ENCODE results near the gene IL12RB1.

Gene IL12RB1

DNA sequence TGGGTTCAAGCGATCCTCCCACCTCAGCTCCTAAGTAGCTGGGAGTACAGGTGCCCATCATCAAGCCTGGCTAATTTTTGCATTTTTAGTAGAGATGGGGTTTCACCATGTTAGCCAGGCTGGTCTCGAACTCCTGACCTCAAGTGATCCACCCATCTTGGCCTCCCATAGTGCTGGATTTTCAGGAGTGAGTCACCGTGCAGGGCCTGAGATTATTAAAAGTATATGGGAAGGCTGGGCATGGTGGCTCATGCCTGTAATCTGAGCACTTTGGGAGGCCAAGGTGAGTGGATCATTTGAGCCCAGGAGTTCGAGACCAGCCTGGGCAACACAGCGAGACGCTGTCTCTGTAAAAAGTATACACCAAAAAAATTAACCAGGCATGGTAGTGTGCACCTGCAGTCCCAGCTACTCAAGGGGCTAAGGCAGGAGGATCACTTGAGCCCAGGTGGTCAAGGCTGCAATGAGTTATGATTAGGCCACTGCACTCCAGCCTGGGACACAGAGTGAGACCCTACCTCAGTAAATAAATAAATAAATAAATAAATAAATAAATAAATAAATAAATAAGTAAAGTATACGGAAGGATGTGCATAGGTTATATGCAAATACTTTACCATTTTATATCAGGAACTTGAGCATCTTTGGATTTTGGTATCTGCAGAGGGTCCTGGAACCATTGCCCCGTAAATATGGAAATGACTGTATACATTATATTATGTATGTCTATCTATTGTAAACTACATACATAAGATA, 854 bp downstream of the IL12RB1 start:
- DNase-seq: no peak

DNA sequence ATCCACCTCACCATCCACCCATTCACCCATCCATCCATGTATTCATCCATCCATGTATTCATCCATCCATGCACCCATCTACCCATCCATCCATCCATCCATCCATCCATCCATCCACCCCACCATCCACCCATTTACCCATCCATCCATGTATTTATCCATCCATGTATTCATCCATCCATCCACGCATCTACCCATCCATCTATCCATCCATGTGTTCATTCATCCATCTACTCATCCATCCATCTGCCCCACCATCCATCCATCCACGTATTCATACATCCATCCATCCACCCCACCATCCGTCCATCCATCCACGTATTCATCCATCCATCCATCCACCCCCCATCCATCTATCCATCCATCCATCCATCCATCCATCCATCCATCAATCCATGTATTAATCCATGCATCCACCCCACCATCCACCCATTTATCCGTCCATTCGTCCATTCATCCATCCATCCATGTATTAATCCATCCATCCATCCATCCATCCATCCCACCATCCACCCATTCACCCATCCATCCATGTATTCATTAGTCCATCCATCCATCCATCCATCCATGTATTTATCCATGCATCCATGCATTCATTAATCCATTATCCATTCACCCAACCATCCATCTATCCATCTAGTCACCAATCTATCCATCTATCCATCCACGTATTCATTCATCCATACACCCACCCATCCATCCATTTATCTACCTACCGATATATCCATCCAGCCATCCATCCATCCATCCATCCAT, 2.6 kb downstream of the IL12RB1 start:
- DNase-seq: no peak

DNA sequence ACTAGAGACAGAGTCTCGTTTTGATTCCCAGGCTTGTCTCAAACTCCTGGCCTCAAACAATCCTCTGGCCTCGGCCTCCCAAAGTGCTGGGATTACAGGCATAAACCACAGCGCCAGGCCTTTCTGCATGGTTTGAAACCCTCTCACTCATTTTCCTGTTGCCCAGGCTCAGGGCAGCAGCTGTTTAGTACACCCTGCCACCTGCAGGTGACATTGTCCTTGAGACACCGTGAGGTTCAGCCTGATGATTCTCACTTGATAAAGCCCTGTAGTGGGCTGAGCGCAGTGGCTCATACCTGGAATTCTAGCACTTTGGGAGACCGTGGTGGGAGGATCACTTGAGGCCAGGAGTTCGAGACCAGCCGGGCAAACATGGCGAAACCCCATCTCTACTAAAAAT, 12.5 kb downstream of the IL12RB1 start:
- DNase-seq: no peak

DNA sequence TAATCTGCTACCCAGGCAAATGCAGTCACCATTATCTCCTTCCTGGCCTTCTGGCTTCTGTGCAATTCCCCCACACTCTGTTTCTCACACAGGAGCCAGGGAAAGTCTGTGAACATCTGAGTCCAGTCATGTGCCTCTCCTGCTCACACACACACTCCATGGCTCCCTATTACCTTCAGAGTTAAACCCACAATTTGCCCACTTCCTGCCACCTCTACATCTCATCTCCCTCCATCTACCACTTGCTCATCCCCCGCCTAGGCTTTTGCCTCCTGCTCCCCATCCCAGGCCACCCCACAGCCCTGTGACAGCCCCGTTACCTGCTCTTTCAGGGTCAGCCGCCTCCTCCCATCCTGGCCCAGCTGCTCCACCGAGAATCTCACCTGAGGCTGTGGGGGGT, 13.5 kb downstream of the IL12RB1 start:
- DNase-seq: no peak

DNA sequence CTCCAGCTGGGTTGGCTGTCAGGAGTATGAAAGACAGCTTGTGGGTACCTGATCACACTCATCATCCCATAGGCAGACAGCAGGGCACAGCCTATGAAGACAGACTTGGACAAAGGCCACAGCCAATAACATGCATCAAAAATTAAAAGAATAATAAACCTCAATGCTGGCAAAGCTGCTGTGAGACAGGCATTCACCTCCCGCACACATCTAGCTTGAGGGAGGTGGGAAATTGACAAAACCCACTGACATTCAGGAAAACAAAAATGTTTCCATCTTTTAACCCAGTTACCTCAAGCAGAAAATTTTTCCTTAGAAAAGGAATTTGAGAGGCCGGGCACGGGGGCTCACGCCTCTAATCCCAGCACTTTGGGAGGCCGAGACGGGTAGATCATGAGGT, 14.4 kb downstream of the IL12RB1 start:
- DNase-seq: no peak

DNA sequence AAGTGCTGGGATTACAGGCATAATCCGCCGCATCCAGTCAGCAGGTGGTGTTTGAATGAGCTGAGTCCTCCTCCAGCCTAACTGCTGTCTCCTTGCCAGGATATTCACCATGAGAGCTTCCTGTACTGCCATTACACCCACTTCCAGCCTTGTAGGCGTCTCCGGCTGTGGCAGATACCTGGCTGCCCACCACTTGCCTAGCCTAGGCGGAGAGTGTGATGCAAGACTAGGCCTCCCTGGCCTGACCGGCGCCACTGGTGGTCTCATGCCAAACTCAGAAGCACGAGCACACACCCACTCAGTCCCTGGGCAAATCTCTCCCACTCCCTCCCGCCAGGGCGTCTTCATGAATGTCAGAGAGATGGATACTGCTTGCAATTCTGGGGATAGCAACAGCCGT, 16.6 kb downstream of the IL12RB1 start:
- no peak for DNase-seq

DNA sequence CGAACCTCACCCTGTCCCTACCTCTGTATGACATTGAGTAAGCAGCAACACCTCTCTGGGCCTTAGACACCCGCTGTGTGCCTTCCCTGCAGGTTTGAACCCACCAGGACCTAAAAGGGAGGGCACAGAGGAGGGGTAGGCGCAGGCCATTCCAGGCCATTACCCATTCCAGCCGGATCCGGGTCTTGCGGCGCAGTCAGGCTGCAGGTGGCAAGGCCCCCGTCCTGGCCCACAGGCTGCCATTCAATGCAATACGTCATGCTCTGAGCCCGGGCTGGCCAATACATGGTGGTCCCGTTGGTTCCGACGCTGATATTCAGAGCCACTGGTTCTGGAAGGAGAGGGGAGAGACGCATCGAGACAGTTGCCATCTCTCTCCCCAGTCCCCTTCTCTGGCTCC, 17.4 kb downstream of the IL12RB1 start:
- DNase-seq: no peak

DNA sequence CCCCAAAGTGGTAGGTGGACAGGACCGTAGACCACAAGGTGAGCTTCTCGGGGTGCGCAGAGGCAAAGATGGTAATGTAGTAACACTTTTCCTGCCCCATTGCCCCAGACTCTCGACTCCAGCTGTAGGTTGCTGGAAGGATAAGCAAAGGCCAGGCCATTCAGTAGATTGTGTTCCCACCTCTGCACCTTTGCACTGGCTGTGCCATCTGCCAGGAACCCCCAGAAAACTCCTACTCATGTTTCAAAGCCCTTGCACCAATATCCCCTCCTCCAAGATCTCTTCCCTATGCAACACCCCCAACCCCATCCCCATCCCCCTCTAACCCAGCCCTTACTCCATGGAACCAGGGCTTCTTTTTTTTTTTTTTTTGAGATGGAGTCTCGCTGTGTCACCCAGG, 18.3 kb downstream of the IL12RB1 start:
- no peak for DNase-seq

DNA sequence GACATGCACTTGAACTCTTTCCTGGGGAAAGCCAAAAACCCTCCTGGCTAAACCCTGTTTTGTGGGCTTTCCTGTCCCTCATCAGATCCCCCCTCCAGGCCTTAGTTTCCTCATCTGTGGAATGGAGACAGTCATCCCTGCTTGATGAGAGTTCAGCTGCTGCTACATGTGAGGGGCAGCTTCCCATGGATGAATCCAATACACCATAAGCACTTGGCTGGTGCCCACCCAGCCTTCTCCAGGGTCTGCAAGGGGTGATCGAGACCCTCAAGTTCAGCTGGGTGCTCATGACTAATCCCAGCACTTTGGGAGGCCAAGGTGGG, 21.6 kb downstream of the IL12RB1 start:
- no peak for DNase-seq

DNA sequence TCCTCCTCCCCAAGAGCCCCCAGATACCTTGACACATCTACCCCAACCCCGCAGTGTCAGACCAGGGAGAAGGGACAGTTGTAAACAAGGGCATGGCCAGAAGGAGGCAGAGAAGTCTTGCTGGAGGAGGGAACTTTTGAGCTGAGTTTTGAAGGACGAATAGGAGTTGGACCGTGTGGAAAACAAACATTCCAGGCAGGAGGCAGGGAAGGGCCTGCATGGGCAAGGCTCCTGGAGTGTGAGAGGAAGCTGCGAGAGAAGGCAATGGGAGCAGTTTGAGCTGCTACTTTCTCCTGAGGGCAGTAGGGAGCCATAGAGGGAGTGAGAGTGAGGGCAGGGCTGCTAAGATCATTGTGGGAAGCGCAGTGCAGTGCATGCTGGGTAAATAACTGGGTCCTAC, 23.3 kb downstream of the IL12RB1 start:
- DNase-seq: peak; percentile 73

DNA sequence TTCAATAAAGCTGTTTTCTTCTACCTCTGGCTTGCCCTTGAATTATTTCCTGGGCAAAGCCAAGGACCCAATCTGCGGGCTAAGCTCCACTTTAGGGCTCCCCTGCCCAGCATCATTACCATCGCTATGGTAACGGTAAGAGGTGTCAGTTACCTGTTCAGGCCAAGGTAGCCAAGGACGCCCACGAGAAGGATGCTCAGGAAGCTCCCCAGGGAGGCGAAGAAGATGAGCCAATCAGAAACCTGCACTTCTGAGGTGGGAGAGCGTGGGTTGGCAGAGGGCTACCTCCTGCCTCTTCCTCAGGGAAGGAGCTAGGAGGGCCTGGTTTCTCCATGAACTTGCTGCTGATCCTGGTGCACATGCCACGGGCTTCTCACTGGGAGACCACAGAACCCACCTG, 24.7 kb downstream of the IL12RB1 start:
- no peak for DNase-seq

DNA sequence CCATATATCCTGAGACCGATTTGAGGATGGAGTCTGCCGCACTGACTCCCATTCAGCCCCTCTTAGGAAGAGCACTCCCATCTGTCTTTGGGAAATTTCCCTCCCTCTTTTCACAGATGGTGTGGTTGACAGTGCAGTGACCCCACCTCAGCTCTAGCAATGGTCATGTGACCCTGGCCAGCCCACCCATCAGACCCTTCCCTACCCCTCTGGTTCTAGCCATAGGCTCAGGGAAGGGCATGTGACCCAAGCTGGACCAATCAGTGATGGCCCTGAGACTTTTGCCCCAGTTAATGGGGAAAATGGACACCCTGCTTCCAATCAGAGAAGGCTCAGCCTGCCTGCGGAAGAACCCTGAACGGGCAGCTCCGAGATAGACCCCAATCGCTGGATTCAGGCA, 26.3 kb downstream of the IL12RB1 start:
- no peak for DNase-seq

DNA sequence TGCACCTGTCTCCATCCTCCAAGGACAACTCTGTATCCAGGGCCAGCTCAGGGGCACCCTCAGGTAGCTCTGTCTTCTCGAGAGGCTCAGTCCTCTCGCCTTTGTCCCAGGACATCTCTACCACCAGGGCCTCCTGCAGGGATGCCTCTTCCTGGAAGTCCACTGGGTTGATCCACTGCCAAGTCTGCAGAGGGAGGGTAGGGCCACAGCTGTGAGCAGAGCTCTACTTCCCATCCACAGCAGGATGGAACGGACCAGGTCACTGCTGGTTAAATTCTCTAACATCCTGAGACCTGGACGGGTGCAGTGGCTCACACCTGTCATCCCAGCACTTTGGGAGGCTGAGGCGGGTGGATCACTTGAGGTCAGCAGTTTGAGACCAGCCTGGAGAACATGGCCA, 26.8 kb downstream of the IL12RB1 start:
- DNase-seq: no peak

DNA sequence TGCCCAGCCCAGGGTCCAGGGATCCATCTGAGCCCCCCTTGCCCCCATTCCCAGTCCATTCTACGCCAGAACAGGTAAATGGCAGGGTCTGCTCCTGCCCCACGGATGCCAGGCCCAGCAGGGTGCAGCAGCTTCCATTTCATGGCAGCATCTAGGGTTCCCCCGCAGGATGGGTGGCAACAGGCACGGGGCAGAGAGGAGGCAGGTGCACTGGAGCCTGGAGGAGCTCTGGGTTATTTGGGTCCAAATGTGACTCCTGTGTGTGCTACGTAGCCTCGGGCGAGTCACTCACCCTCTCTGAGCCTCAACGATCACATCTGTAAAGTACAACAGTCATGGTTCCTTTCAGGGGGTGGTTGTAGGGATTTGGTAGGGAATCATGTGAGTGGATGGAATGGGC, 27.4 kb downstream of the IL12RB1 start:
- no peak for DNase-seq

DNA sequence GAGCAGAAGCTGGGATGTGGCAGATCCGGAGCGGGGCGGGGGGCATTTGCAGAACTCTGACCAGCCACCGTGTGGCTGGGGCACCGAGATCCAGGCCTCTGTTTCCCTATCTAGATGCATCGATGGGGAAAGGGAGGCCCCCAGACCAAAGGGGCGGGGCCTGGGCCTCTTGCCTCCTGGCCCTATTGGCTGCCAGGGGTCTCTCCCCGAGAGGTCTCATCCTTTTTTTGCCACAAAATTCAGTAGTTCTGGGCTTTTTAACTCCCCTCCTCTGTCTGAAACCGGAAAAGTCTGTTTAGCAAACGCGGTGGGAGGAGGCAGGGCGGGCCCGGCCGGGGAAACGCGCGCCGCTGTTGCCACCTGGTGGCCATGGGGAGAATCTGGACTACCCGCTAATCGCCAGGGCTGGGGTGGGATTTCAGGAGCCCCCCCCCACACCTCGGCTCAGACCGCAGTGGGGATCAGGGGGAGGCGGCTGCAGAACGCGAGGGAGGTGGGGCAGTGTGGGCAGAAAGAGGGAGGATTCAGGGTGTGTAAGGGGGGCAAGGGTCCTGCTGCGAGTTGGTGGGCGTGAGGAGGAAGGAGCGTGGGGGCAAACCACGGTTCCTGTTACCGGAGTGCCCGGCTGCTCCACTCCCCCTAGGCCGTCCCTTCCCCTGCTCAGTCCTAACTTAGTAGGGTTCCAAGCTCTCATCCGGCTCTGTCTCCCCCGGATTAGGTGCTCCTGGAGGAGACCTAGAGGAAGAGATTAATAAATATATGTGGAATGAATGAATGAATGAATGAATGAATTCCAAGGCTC, 28.3 kb downstream of the IL12RB1 start:
- peak; percentile 92 for DNase-seq

DNA sequence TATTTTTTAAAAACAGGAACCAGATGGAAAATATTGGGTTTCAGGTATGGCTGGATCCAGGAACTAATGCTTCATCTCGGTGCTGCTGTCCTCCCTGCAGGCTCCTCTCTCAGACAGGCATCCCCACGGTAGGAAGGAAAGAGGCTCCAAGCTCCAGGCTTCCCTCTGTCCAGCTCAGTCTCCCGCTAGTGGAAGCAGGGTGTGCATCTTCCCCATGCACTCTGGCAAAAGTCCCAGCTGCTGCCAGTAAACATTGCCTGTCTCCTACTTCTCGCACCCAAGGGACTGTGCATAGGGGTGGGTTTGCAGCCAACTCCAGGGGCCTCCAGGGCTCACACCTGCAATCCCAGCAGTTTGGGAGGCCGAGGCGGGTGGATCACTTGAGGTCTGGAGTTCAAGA, 29.2 kb downstream of the IL12RB1 start:
- no peak for DNase-seq

DNA sequence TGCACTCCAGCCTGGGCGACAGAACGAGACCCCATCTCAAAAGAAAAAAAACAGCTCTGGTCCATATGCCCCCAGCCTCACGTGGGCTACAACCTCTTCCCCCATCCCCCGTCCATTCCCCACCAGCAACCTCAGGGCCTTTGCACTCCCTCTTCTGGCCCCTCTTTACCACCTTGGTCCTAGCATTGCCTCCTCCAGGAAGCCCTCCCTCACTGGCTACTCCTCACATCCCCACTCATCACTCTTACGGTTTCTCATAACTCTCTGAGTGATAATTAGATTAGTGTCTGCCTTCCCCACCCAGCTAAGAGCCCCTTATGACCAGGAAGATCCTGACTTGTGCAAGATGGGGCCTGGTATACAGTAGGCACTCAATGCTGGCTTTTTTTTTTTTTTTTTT, 30.8 kb downstream of the IL12RB1 start:
- DNase-seq: no peak

DNA sequence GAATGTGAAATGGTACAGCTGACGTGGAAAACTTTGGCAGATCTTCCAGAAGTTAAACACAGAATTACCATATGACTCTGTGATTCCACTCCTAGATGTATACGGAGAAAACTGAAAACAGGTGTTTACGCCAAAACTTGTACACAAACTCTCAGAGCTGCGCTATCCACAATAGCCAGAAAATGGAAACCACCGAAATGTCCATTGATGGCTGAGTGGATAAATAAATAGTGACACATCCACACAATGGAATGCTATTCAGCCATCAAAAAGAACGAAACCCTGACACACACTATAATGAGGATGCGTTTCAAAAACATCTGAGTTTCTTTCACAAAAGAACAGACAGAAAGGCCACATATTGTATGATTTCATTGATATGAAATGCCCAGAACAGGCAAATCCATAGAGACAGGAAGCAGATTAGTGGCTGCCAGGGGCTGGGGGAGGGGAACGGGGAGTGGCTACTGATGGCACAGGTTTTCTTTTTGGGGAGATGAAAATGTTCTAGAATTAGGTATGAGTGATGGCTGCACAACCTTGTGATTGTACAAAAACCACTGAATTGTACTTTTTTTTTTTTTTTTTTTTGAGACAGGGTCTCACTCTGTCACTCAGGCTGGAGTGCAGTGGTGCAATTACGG, 33.0 kb downstream of the IL12RB1 start:
- no peak for DNase-seq

DNA sequence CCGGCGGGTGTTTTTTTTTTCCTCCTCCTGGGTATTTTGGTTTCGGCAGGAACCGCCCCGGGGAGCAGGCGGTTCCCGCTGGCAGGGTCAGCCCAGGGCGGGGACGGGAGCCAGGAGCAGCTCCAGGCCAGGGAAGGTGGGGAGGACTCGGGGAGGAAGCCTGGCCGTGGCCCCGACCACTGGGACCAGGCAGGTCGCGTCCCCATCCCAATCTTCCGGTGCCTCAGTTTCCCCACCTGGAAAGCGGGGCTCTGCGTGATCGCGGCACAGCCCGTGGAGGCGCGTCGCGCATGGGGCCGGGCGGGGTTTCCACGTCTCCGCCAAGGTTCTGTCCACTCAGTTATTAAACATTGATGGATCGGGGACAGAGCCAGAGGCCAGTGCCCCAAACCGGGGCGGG, 34.8 kb downstream of the IL12RB1 start:
- DNase-seq: no peak

DNA sequence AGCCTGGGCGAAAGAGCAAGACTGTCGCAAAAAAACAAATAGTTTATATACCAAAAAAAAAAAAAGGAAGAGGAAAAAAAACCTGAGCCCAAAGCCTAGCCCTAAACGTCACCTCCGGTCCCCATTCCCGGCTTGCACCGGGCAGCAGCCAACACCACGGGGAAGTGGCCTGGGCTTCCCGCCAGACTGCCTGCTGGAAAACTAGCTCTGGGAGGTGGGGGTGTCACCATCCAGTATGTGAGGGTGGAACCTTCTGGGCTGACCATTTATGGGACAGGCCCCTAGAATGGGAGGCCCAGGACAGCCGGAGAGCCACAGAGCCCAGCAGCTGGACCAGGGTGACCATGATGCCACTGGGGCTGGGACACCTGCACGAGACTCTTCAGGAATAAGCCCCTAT, 37.3 kb downstream of the IL12RB1 start:
- DNase-seq: no peak

DNA sequence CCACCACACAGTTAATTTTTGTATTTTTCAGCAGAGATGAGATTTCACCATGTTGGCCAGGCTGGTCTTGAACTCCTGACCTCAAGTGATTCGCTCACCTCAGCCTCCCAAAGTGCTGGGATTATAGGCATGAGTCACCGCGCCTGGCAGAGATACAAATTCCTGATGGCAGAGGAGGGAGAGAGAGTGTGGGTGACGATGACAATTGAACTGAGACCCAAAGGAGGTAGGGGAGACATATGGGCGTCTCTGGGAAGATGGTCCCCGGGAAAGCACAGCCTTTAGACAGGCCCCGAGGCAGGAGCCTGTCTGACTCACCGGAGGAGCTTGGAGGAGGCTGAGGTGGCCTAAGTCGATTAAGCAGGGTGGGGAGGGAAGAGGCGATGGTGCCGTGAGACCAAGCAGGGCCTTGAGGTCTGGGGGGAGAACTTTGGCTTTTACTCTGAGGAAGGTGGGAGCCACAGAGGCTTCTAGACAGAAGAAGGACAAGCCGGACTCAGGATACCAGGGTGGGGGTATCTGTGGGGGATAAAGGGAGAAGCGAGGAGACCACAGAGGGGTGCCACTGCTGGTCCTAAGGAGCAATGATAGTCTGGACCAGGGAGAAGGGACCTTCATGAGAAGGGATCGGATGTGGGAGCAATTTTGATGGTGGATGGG, 40.5 kb downstream of the IL12RB1 start:
- peak; percentile 70 for DNase-seq

DNA sequence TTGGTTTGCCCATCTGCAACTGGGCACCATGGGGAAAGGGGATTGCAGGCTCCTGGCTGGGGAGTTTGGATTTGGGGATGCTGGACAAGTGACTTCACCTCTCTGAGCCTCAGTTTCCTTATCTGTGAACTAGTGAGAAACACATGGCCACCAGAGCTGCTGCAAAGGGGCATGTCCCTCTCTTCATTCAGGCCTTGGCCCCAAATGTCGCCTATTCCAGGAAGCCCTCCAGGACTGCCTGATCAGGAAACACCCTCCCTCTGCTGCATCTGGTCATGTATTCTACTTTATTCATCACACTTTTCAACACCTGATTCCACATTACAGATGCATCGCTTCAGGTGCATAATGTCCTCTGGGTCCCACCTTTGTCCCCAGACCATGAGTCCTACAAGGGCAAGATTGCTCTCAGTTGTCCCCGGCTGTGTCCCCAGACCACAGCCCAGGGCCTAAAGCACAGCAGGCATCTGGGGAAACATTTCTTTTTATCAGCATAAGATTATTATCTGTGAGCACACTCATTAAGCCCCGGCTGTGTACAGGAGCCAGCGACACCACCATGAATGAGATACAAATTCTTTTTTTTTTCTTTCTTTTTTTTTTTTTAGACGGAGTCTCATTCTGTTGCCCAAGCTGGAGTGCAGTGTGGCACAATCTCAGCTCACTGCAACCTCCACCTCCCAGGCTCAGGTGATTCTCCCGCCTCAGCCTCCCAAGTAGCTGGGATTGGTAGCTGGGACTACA, 41.3 kb downstream of the IL12RB1 start:
- DNase-seq: no peak

Measured in activated effector memory CD4-positive, alpha-beta T cell treated with anti-CD3 and anti-CD28 coated beads, Interleukin-2, amount 50 U/mL, for 16 hours (primary cell).